GM12801 (cell line): ENCODE measurements around the gene BMERB1.

Source experiments
- TF ChIP-seq, protein P1 (sequence below): IDR thresholded peaks from one replicate; pipeline ENCODE4 v1.5.1; 2011; ENCODE audit warnings: control low read depth; ENCODE audit not compliant: insufficient read length; ENCODE audit errors: extremely low read depth

Gene BMERB1

DNA sequence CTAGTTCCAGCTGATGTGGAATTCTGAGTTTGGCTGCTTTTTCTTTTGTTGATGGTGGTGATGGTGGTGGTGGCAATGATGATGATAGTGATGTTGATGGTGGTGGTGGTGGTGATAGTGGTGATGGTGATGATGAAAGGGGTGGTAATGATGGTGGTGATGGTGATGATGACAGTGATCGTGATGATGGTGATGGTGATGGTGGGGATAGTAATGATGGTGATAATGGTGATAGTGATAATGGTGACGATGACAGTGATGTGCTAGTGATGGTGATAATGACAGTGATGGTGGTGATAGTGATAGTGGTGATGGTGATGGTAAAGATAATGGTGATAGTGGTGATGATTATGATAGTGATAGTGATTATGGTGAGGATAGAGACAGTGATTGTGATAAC is 61.5 kb downstream of the BMERB1 start:
- TF ChIP-seq, protein P1, sequence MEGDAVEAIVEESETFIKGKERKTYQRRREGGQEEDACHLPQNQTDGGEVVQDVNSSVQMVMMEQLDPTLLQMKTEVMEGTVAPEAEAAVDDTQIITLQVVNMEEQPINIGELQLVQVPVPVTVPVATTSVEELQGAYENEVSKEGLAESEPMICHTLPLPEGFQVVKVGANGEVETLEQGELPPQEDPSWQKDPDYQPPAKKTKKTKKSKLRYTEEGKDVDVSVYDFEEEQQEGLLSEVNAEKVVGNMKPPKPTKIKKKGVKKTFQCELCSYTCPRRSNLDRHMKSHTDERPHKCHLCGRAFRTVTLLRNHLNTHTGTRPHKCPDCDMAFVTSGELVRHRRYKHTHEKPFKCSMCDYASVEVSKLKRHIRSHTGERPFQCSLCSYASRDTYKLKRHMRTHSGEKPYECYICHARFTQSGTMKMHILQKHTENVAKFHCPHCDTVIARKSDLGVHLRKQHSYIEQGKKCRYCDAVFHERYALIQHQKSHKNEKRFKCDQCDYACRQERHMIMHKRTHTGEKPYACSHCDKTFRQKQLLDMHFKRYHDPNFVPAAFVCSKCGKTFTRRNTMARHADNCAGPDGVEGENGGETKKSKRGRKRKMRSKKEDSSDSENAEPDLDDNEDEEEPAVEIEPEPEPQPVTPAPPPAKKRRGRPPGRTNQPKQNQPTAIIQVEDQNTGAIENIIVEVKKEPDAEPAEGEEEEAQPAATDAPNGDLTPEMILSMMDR: no peak

DNA sequence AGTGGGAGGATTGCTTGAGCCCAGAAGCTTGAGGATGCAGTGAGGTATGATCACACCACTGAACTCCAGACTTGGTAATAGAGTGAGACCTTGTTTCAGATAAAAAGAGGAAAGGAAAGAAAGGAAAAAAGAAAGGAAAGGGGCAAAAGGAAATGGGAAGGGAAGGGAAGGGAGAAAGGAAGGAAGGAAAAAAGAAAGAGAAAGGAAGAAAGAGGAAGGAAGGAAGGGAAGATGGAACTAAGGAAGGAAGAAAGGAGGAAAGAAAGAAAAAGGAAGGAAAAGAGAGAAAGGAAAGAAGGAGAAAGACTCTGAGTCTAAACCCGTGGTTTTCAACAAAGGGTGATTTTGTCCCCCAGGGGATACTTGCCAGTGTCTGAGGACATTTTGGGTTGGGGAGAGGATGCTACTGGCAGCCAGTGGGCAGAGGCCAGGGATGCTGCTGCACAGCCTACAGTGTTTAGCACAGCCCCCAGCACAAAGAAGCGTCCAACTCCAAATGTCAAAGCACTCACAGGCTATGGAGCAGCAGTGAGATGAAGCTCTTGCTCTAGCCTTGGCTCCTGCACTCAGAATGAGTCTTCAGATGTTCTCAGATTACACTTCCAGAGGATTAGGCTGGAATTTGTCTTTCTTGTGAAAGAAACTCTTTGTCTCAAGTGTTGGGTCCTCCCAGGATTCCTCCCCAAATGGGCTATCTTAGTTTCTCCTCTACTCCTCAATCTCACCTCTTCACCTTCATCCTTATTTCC is 64.2 kb downstream of the BMERB1 start:
- TF ChIP-seq, protein P1: no peak

DNA sequence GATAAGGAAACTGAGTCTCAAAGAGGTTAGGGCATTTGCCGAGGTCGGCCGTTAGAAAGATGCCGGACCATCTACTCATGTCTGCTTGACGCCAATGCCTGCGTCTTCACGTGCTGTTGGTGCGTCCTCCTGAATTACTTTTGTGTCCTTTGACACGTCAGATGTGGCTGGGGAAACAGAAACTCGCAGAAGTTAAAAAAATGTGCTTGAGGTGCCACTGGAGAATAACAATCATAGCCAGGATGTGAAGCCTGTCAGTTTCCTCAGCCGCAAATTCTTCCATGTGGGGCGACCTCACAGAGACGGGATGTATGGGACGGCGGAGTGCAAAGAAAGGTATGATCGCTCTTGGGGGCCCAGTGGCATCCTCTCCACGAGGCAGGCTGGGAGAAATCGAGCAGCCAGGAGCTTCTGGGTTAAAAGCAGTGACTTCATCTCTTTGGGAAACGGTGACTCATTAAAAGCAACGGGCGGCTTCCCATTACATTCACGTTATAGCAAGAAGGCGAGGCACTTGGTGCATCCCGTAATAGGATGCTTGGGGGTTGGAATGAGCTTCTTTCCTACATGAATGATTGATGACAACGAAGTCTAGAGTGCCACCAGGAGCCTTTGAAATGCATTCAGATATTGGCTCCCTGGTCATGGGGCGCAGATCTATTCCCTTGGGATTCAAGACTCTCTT is 67.8 kb downstream of the BMERB1 start:
- TF ChIP-seq, protein P1: no peak

DNA sequence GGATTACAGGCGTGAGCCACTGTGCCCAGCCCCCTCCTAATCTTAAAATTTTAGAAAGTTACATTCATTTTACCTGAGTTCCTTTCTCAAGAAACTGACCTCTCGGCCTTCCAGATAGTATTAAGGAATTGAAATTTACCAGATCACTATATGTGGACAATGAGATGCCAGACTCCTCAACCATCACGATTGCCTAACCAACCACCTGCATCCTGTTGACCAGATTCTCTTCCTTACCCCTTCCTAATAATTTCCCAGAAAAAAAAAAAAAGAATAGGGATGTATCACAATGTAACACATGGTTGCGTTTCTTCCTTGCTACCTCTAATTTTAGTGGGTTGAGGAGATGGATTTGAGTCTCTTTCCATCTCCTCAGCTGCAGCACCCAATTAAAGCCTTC is 72.1 kb downstream of the BMERB1 start:
- TF ChIP-seq, protein P1: no peak

DNA sequence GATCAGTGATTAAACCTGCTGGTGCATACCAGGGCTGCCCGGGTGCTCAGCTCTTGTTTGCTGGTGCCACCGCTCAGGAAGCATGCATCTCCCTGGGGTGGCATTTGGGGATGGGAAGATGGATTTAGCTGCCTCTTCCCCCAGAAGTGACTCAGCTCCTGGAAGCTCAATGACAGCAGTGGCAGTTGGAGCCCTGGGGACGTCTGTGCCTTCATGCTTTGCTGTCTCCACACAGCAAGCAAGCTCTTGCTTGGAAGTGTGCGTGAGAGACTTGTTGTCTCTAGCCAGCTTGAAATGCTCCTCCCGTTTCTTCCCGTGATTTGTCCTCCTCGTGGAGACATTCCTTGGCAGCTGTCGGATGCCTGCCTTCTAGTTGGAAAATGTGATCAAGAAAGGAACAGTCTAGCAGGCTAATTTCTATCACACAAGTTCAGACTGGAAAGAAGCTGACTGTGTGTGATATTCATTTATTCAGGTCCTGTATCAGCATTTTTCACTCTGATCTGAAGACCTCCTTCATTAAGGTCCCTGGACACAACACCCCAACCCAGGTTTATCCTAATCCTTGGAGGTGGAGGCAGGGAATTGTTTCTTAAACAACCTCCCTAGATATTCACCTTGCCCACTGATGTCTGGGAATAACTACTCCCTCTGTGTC is 73.0 kb downstream of the BMERB1 start:
- TF ChIP-seq, protein P1: no peak

DNA sequence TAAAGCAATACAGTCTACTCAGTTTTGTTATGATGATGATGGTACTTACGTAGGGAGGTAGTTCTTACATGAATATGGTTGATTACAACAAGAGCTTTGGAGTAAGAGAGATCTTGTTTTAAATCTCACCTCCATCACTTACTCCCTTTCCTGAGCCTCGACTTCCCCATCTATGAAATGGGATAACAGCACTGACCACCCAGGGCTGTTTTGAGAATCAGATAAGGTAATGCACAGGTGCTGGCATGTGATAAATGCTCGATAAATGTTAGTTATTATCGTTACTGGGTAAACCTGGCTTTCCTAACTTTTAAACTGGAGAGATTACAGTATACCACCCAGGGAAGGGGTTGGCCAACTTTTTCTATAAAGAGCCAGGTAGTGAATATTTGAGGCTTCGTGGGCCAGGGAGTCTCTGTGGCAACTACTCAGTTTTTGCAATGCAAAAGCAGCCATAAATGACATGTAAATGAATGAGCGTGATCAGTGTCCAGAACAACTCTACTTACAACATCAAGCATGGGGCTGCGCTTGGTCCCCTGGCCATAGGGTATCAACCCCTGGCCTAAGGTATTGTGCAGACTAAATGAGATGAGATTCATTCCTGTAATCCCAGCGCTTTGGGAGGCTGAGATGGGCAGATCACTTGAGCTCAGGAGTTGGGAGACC is 73.7 kb downstream of the BMERB1 start:
- TF ChIP-seq, protein P1: no peak

DNA sequence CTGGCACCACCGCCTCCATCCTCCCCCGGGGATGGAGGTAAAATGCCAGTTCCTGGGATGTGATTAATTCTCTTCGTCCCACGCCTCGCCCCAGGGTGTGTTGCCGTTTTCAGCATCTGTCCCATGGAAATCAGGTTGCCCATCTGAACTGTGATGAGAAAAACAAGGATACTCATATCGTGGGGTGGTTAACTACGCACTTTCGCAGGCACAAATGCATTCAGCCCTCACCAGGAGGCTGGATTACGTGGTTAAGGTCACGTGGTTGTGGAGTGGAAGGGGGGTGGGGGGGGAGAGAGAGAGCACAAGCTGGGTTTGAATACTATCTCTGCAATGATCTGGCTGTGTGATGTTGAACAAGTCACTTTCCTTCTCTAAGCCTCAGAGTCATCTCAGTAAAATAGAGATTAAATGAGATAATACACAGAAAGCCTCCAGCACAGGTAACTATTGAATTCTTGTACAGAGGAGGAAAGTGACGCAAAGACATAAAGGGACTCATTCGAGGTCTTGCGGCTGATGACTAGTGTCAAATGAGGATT is 74.7 kb downstream of the BMERB1 start:
- TF ChIP-seq, protein P1: no peak
